ENCODE data around the gene ATP1A1.

The ATP1A1 gene

DNA sequence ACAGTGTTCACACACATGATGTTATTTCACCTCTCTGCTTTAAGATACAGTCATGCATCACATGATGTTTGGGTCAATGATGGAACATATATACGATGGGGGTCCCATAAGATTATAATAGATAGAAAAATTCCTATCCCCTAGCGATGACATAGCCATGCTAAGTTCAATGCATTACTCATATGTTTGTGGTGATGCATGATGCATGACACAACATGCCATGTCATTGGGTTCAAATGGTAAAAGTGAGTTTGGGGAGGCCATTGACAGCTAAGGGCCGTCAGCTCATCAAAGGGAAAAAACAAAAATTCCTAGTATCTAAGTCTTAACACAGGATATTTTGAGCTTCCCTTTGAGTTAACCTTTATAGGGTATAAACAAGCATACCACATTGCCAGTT, 73.6 kb downstream of the ATP1A1 start:
- no peak for DNase-seq

DNA sequence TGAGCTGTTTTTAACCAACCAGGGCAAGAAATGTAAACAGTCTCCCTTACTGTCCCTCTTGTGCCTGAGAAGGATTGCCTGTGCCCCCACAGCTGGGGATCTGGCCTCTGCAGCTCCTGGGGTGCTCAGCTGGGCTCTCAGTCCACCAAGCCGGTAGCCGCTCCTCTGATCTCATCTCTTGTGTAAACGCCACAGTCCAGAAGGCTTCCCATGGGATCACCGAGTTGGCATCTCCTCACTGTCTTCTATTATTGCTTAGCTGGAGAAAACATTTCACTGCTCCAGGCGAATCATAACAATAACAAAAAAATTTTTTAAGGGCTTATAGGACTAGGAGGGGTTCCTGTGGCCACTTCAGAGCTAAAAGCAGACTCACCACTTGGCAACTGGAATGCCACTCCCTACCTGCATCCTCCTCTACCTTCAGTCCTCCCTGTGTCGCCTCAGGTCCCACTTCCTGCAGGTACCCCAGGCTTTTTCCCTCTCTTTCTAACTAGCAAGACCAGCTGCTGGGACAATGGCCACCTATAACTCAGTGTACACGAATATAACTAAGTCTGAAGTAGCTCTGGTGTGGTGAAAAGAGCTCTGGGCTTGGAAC, 75.8 kb downstream of the ATP1A1 start:
- no peak for DNase-seq

DNA sequence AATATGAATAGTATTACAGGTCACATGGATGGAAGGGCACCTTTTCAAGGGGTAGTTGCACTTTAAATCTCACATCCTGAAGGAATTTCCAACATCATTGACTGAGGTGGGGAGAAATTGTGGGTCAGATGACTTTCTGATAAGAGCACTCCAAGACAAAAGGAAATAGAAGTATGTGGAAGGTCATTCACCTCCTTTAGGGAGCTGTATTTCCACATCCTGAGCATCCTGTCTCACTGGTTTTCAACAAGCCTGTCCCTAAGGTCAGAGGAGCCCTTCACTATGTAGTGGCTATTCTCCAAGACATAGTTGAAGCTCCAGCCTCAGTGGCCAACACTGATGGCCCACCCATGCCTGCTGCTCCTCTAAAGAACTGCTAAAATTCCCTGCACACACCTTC, 76.5 kb downstream of the ATP1A1 start:
- no peak for DNase-seq

DNA sequence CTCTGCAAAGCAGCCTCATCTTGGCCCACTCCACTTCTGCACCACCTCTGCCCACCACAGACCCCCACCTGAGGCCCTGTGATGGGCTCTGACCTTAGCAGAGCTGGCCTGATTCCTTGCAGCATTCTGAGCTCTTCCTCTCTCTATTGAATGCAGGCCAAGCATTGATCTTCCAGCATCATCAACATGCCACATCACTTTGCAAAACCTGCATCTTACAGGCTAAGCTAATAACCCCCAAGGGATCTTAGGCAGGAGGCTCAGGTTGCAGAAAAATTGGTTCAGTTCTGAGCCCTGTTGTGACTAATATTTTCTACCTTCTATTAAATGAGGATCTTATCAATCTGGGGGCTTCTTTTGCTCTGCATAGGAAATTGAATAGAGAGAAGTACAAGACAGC, 78.7 kb downstream of the ATP1A1 start:
- no peak for DNase-seq

GRCh38 chr1:116453481-116453880, 80.4 kb downstream of the ATP1A1 start:
- DNase-seq = no peak

GRCh38 chr1:116453906-116454305, 80.9 kb downstream of the ATP1A1 start:
- no peak for DNase-seq

Data from activated CD4-positive, alpha-beta T cell treated with anti-CD3 and anti-CD28 coated beads, Interleukin-2, amount 50 U/mL, for 48 hours (primary cell).